Peyer's patch (tissue), 4 donors: ENCODE measurements around the gene ARF3.
A peak's percentile ranks its signal among the peaks of the same experiment; 100 is the strongest.

Experiments used
- POLR2A ChIP-seq, 2 donors: fragments of 450-650 bp; IDR thresholded peaks; one replicate each; pipeline ENCODE4 v1.5.1; 2017; ENCODE audit warnings: antibody characterized with exemption in 2 of 2, mild to moderate bottlenecking in 2 of 2, moderate library complexity in 2 of 2
- TF ChIP-seq, protein P1 (sequence below), 6 experiments: fragments of 450-650 bp in 4 of 6; fragments of 200-600 bp in 2 of 6; sonication (generic) in 1 of 6; IDR thresholded peaks; one replicate each; pipeline ENCODE4 v1.5.1; 2017 to 2019; ENCODE audit warnings: antibody characterized with exemption in 6 of 6, mild to moderate bottlenecking in 3 of 6, moderate library complexity in 1 of 6

DNA sequence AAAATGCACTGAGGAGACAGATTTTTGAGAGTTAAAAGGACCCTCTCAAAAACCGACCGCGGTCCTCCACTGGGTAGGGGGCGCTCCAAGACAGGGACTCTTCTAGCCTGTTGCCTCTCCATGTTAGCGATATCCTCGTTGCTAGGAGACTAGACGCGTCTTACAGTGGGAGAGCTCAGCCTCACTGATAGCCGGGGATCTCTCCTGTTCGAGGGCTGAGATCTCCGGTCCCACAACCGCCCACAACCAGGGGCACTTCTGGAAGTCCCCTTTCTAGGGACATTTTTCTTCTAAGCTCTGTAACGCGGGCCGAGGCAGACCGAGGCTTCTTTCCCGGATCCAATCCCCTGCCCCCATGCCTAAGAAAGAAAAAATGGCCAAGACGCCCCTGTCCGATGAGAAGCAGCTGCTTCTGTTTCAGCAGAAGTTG lies 53.3 kb downstream of the ARF3 start:
- TF ChIP-seq POLR2A (IDR thresholded peaks at IDR 0.05): no peak
- TF ChIP-seq, protein P1, sequence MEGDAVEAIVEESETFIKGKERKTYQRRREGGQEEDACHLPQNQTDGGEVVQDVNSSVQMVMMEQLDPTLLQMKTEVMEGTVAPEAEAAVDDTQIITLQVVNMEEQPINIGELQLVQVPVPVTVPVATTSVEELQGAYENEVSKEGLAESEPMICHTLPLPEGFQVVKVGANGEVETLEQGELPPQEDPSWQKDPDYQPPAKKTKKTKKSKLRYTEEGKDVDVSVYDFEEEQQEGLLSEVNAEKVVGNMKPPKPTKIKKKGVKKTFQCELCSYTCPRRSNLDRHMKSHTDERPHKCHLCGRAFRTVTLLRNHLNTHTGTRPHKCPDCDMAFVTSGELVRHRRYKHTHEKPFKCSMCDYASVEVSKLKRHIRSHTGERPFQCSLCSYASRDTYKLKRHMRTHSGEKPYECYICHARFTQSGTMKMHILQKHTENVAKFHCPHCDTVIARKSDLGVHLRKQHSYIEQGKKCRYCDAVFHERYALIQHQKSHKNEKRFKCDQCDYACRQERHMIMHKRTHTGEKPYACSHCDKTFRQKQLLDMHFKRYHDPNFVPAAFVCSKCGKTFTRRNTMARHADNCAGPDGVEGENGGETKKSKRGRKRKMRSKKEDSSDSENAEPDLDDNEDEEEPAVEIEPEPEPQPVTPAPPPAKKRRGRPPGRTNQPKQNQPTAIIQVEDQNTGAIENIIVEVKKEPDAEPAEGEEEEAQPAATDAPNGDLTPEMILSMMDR (IDR thresholded peaks at IDR 0.05): peak in 5 of 6 experiments; percentile 5 to 68 (median 52)
